ENCODE measurements around the gene CCL20.

GRCh38 chr2:227827143-227827542 lies 13.5 kb downstream of the CCL20 start:
- TF ChIP-seq, protein P1, sequence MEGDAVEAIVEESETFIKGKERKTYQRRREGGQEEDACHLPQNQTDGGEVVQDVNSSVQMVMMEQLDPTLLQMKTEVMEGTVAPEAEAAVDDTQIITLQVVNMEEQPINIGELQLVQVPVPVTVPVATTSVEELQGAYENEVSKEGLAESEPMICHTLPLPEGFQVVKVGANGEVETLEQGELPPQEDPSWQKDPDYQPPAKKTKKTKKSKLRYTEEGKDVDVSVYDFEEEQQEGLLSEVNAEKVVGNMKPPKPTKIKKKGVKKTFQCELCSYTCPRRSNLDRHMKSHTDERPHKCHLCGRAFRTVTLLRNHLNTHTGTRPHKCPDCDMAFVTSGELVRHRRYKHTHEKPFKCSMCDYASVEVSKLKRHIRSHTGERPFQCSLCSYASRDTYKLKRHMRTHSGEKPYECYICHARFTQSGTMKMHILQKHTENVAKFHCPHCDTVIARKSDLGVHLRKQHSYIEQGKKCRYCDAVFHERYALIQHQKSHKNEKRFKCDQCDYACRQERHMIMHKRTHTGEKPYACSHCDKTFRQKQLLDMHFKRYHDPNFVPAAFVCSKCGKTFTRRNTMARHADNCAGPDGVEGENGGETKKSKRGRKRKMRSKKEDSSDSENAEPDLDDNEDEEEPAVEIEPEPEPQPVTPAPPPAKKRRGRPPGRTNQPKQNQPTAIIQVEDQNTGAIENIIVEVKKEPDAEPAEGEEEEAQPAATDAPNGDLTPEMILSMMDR (conservative IDR thresholded peaks at IDR 0.05 in 1 of 2, IDR thresholded peaks at IDR 0.05 in 1 of 2; ENCODE audit: extremely low read depth in 1 of 2, insufficient read depth in 1 of 2, low read depth in 1 of 2, low read length in 2 of 2): no peak
- no peak for TF ChIP-seq EZH2 (IDR thresholded peaks at IDR 0.05; ENCODE audit: borderline replicate concordance, low read length)
